ENCODE measurements around the gene KLC4. TPM values are rescaled to one million over a fixed set of nuclear protein-coding genes. Genes with fewer than 3 reads are reported as not detected.

KLC4 gene
- total RNA-seq, 1 donor from 2014 or later, result 19.8 TPM

GRCh38 chr6:43091020-43091419 lies 31.6 kb downstream of the KLC4 start:
- ATAC-seq (ENCODE audit: low read depth), result no peak
- TF ChIP-seq CTCF (IDR thresholded peaks at IDR 0.05), result no peak
- Mint-ChIP-seq H3K27ac (no peak overlapping the region), H3K9me3 (no peaks in the 10 kb centered on the region), H3K4me3 (no peak overlapping the region), H3K36me3 (ENCODE audit: low read depth) (no peaks in the 10 kb centered on the region), H3K27me3 (peaks cover under 1% of the 10 kb centered on the region), H3K4me1 (peaks cover 4% of the 10 kb centered on the region)
- POLR2A ChIA-PET, result interaction anchor here (0.6 kb wide), 2 partner anchors 10 to 44 kb away, joined by 3 to 4 read pairs; no protein-coding TSS in a partner anchor
- CTCF ChIA-PET, result no interaction called here
- intact Hi-C loops (cut with micrococcal nuclease), result no loop called here
- no peak for DNase-seq

- ATAC-seq (ENCODE audit: low read depth), result no peak
- DNase-seq, result no peak
- H3K4me3 Mint-ChIP-seq, result no peak overlapping the region
- ChIA-PET CTCF (no interaction called here), POLR2A (interaction anchor here (0.6 kb wide), 1 partner anchor 9 kb away, joined by 3 read pairs; no protein-coding TSS in a partner anchor)
- TF ChIP-seq CTCF (IDR thresholded peaks at IDR 0.05), result no peak
- intact Hi-C loops (cut with micrococcal nuclease), result no loop called here
- H3K9me3 Mint-ChIP-seq, result no peaks in the 10 kb centered on the region
- H3K4me1 Mint-ChIP-seq, result no peaks in the 10 kb centered on the region
- H3K36me3 Mint-ChIP-seq (ENCODE audit: low read depth), result no peaks in the 10 kb centered on the region
- H3K27ac Mint-ChIP-seq, result no peak overlapping the region
- no peaks in the 10 kb centered on the region for H3K27me3 Mint-ChIP-seq
These were observed 32.1 kb downstream of the KLC4 start for GRCh38 chr6:43091436-43091991.

- no peaks in the 10 kb centered on the region for H3K27me3 Mint-ChIP-seq
- TF ChIP-seq CTCF (IDR thresholded peaks at IDR 0.05), result no peak
- no peak overlapping the region for H3K27ac Mint-ChIP-seq
- ChIA-PET CTCF (no interaction called here), POLR2A (no interaction called here)
- ATAC-seq (ENCODE audit: low read depth) (no peak), DNase-seq (no peak)
- intact Hi-C loops (cut with micrococcal nuclease), result no loop called here
- H3K9me3 Mint-ChIP-seq, result no peaks in the 10 kb centered on the region
- no peaks in the 10 kb centered on the region for H3K4me1 Mint-ChIP-seq
- no peak overlapping the region for H3K4me3 Mint-ChIP-seq
- no peaks in the 10 kb centered on the region for H3K36me3 Mint-ChIP-seq (ENCODE audit: low read depth)
These were observed 33.2 kb downstream of the KLC4 start for GRCh38 chr6:43092635-43093034.

- CTCF ChIA-PET, result no interaction called here
- Mint-ChIP-seq H3K4me1 (no peaks in the 10 kb centered on the region), H3K36me3 (ENCODE audit: low read depth) (no peaks in the 10 kb centered on the region), H3K27ac (no peak overlapping the region), H3K4me3 (no peak overlapping the region), H3K27me3 (no peaks in the 10 kb centered on the region), H3K9me3 (no peaks in the 10 kb centered on the region)
- POLR2A ChIA-PET, result no interaction called here
- ATAC-seq (ENCODE audit: low read depth) (no peak), DNase-seq (no peak)
- intact Hi-C loops (cut with micrococcal nuclease), result no loop called here
- TF ChIP-seq CTCF (IDR thresholded peaks at IDR 0.05), result no peak
These were observed 34.2 kb downstream of the KLC4 start for GRCh38 chr6:43093436-43094289.

GRCh38 chr6:43095939-43096338 lies 36.5 kb downstream of the KLC4 start:
- TF ChIP-seq CTCF (IDR thresholded peaks at IDR 0.05), result no peak
- Mint-ChIP-seq H3K4me3 (no peak overlapping the region), H3K4me1 (no peaks in the 10 kb centered on the region), H3K9me3 (no peaks in the 10 kb centered on the region), H3K36me3 (ENCODE audit: low read depth) (no peaks in the 10 kb centered on the region), H3K27ac (no peak overlapping the region), H3K27me3 (no peaks in the 10 kb centered on the region)
- DNase-seq (no peak), ATAC-seq (ENCODE audit: low read depth) (no peak)
- CTCF ChIA-PET, result no interaction called here
- POLR2A ChIA-PET, result no interaction called here
- intact Hi-C loops (cut with micrococcal nuclease), result no loop called here
